ENCODE measurements around the gene MAD1L1. TPM values are rescaled to one million over a fixed set of nuclear protein-coding genes. Genes with fewer than 3 reads are reported as not detected.

MAD1L1 gene
- total and polyA plus RNA-seq, 2 of the 13 experiments (the other 11 are each of a cell fraction or from before 2014, with no cell fraction given): 17.4 to 64.7 TPM

- TF ChIP-seq ZNF567 (CRISPR knock-in tag; IDR thresholded peaks at IDR 0.05; ENCODE audit: borderline replicate concordance) (no peak), KLF15 (CRISPR knock-in tag; IDR thresholded peaks at IDR 0.05; ENCODE audit: borderline replicate concordance) (no peak), MED1 (CRISPR knock-in tag; IDR thresholded peaks at IDR 0.05) (no peak), E2F5 (CRISPR knock-in tag; conservative IDR thresholded peaks at IDR 0.05) (no peak), ZNF660 (CRISPR knock-in tag; IDR thresholded peaks at IDR 0.05; ENCODE audit: borderline replicate concordance, low read depth) (no peak), ZNF75D (CRISPR knock-in tag; IDR thresholded peaks at IDR 0.05; ENCODE audit: borderline replicate concordance) (no peak), ZFP36 (IDR thresholded peaks at IDR 0.05; ENCODE audit: borderline replicate concordance, low read depth, low read length, partially characterized antibody) (no peak), ATRX (CRISPR knock-in tag; IDR thresholded peaks at IDR 0.05; ENCODE audit: borderline replicate concordance) (no peak), KDM2A (CRISPR knock-in tag; IDR thresholded peaks at IDR 0.05; ENCODE audit: borderline replicate concordance, low read depth) (no peak)
- TF ChIP-seq, protein P1, sequence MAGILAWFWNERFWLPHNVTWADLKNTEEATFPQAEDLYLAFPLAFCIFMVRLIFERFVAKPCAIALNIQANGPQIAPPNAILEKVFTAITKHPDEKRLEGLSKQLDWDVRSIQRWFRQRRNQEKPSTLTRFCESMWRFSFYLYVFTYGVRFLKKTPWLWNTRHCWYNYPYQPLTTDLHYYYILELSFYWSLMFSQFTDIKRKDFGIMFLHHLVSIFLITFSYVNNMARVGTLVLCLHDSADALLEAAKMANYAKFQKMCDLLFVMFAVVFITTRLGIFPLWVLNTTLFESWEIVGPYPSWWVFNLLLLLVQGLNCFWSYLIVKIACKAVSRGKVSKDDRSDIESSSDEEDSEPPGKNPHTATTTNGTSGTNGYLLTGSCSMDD (CRISPR knock-in tag; IDR thresholded peaks at IDR 0.05): no peak
Observed at GRCh38 chr7:1916601-1916970, 316.2 kb downstream of the MAD1L1 start (continued).

DNA sequence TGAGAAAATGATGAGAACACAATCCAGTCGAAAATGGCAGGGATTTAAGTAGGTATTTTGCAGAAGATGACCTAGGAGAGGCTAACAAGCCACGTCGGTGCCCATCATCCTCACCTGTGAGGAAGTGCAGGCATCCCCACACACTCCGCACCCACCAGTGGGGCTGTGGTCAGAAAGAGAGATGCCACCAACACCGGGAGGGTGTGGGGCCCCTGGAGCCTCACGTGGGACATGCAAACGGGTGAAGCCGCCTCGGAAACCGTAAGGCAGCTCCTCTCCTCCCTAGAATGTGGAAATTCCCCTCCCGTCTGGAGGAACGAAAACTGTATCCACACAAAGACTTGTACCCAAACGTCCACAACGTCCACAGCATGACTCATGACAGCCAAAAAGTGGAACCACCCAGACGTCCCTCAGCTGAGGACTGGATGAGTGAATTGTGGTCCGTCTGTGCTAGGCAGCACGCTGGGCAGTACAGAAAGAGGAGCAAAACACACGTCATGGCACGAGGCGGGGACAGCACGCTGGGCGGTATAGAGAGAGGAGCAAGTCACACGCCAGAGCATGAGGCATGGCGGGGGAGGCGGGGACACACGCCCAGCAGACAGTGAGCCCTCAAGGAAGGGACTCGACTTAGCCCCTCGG is 316.7 kb downstream of the MAD1L1 start:
- Histone ChIP-seq H2AFZ (ENCODE audit: low read length) (no peak overlapping the region), H4K20me1 (ENCODE audit: insufficient read depth, low read length) (no peaks in the 10 kb centered on the region), H3K4me1 (ENCODE audit: insufficient read depth, low read length) (peaks cover 12% of the 10 kb centered on the region), H3K9me3 (ENCODE audit: low read length) (no peaks in the 10 kb centered on the region), H3K9ac (ENCODE audit: insufficient read depth, low read depth, low read length) (no peak overlapping the region), H3K36me3 (replicated peaks in 1 of 2; ENCODE audit: control insufficient read depth in 1 of 2, insufficient read depth in 2 of 2, low read length in 2 of 2) (peaks cover 3% of the 10 kb centered on the region in 2 experiments; a peak in 1 of 5 replicates), H3K27me3 (ENCODE audit: control insufficient read depth in 1 of 2, insufficient read depth in 2 of 2, low read length in 2 of 2) (no peaks in the 10 kb centered on the region), H3K4me2 (ENCODE audit: low read depth, low read length) (no peak overlapping the region), H3K4me3 (replicated peaks in 1 of 3; ENCODE audit: insufficient read depth in 1 of 3, low read depth in 2 of 3, low read length in 3 of 3) (no peak overlapping the region), H3K27ac (ENCODE audit: extremely low read length, insufficient read depth, low read length) (no peak overlapping the region), H3K79me2 (ENCODE audit: insufficient read depth, low read length) (no peaks in the 10 kb centered on the region)
- 93% methylated on average over 25 of the region's 28 CpGs for WGBS (ENCODE audit: low lambda C conversion rate)
- in situ Hi-C loops (cut with HindIII; ENCODE audit: extremely low pct_ligation_motif_present, low pct_unique_long_range_greater_than_20kb): no loop called here
- BruUV-seq (replicated peaks): no TSS peak
- ChIA-PET POLR2A (no interaction called here), CTCF (ENCODE audit: low intra/inter-chr PET ratio, low total read pairs) (no interaction called here)
- ATAC-seq (no peak), FAIRE-seq (no peak), DNase-seq (ENCODE audit: low spot score) (no peak)
- intact Hi-C loops (cut with micrococcal nuclease; ENCODE audit: unreplicated experiment): no loop called here
- TF ChIP-seq, protein P2, sequence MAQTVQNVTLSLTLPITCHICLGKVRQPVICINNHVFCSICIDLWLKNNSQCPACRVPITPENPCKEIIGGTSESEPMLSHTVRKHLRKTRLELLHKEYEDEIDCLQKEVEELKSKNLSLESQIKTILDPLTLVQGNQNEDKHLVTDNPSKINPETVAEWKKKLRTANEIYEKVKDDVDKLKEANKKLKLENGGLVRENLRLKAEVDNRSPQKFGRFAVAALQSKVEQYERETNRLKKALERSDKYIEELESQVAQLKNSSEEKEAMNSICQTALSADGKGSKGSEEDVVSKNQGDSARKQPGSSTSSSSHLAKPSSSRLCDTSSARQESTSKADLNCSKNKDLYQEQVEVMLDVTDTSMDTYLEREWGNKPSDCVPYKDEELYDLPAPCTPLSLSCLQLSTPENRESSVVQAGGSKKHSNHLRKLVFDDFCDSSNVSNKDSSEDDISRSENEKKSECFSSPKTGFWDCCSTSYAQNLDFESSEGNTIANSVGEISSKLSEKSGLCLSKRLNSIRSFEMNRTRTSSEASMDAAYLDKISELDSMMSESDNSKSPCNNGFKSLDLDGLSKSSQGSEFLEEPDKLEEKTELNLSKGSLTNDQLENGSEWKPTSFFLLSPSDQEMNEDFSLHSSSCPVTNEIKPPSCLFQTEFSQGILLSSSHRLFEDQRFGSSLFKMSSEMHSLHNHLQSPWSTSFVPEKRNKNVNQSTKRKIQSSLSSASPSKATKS (CRISPR knock-in tag; IDR thresholded peaks at IDR 0.05): no peak
- TF ChIP-seq SP5 (CRISPR knock-in tag; IDR thresholded peaks at IDR 0.05; ENCODE audit: borderline replicate concordance, low read depth): no peak
- TF ChIP-seq ZNF34 (CRISPR knock-in tag; IDR thresholded peaks at IDR 0.05; ENCODE audit: borderline replicate concordance): no peak
- no peak for TF ChIP-seq HOXA3 (CRISPR knock-in tag; IDR thresholded peaks at IDR 0.05)
- no peak for TF ChIP-seq GRHL1 (CRISPR knock-in tag; conservative IDR thresholded peaks at IDR 0.05)
- TF ChIP-seq ZNF775 (CRISPR knock-in tag; IDR thresholded peaks at IDR 0.05; ENCODE audit: borderline replicate concordance): no peak
- no peak for TF ChIP-seq KDM5A (IDR thresholded peaks at IDR 0.05; ENCODE audit: borderline replicate concordance, low read length)

Measured in HepG2 (cell line).